HG02852 (cell line): ENCODE data around the gene LCE1A.

ENCODE experiments used
- ATAC-seq: cut with Tn5 transposase; IDR thresholded peaks from one replicate; pipeline ENCODE4 v1.9.1; 2021; ENCODE audit warnings: mild to moderate bottlenecking, moderate library complexity; ENCODE audit not compliant: unreplicated experiment

LCE1A gene

DNA sequence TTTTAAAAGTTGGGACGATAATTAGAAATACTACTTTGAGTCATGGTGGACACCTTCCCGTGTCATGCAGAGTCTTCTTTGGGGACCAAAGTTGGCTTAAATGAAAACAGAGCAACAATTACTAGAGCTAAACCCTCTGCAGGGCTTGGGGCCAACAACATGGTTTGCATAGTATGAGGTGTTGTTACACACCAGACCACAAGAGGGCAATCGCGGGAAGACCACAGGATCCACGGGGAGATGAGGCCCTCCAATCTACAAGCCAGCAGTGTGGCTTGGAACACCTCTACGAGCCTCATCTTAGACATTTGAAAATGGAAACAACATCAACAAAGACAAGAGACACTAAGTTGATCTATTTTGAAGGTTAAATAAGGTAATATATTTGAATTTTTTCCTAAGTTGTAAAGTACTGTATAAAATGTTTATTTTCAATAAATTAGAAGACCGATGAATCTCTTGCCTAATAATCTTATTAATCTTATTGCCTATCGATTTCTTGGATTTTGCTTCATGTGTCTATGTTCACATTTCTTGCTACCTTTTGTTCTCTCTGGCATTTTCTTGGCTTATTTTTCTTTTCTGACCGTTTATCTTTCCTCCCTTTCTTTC, 42.6 kb downstream of the LCE1A start:
- peak; percentile 69 for ATAC-seq

DNA sequence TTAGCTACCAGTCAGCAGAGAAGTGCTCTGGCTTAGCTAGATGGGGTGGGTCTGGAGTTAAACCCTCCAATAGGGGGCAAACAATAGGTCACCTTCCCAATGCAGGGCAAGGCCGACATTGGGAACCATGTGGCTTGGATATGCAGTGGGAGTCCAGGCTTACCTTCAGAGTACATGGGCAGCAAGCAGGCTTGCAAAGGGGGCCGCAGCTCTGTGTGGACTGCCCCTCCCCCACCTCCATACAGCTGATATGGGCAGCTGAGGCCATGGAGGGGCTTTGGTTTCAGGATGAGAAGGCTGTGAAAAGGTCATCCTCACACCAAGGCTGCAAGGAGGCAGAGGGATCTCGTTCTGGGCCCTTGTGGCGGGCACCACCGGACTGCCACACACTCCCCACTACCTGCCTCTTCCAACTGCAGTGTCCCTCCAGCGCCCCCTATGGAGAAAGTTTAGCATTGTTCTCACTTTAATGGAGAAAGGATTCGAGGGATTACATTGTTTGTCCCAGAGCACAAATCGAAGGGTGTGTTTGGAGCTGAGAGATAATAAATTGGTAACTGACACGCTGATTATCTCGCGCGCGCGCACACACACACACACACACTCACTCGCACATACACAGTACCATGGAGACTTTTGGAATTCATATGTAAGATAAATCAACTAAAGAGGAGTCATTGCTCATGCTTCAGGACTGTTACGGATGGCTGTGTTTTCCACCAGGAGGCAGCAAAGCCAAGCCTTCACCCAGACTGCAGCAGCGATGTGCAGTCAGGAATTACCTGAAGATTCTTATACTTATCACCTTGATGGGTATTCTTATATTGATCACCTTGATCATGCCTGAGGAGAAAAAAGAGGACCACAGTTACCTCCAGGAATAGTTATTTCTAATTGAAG, 43.8 kb downstream of the LCE1A start:
- ATAC-seq = no peak

DNA sequence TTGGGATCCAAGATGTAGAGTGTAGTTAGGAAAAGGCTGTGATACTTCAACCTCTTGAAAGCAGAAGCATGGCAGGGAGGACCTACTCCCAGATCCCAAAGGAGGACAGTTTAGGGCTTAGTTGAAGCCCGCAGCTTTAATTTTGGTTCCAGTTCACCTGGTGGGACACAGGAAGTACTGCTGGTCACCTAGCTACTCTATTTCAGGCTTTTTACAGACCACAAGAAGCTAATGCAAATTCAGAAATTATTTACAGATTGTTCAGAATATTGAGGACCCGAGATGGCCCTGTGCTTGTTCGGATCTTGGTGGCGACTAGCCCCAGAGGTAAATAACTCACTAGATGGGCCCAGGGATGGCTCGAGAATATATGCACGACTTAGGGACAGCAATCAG, 44.5 kb downstream of the LCE1A start:
- no peak for ATAC-seq

DNA sequence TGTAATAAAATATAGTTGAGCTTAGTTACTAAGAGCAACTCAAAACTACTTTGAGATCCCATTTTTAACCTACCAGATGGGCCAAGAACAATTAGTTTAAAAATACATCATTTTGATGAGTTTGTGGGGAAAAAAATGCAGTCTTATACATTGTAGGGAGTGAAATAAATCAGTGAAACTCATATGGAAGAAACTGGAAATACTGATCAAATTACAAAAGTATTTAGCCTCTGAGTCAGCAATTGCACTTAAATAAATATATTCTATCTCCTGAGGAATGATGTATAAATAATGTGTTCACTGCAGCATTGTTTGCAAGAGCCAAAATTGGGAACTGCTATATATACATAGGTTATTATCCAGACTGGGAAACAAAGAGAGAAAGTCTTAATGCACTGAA, 46.2 kb downstream of the LCE1A start:
- ATAC-seq = no peak

DNA sequence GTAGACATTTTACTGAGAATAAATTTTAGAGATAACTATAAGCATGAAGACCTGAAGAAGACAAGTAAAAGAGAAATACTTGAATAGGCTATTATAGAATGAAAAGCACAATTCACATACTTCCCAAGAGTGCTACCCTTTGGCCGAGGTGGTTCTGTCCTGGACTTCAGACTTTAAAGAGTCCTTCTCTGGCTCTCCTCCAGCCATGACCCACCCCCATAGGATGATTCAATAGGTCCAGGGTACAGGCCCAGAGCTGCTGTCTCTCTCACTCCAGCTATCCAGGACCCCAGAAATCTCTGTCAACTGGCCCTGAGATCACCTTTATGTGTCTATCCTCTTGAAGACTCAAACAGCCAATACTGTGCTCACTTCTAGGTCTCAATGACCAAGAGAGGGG, 49.6 kb downstream of the LCE1A start:
- ATAC-seq = no peak
